PC-3 (cell line): ENCODE measurements around the gene STK24. TPM values are rescaled to one million over a fixed set of nuclear protein-coding genes. Genes with fewer than 3 reads are reported as not detected.

Source experiments
- ATAC-seq: fragments of 200-7000 bp; cut with Tn5 transposase; 2 replicates; pipeline ENCODE4 v1.9.1; 2020; ENCODE audit warnings: mild to moderate bottlenecking, moderate library complexity
- BruUV-seq: library from RNA; stranded (reverse); fragments of 400-500 nt; replicated peaks from 2 replicates; lab custom pipeline; 2021; lab: Mats Ljungman, UMichigan
- CTCF ChIA-PET: fragments of 300-600 bp; sonication (Branson Sonifier 250); formaldehyde crosslinking; loops from one replicate; lab custom pipeline; 2022; ENCODE audit warnings: antibody characterized with exemption; lab: Charles Lee
- POLR2A ChIA-PET: fragments of 300-600 bp; sonication (Branson Sonifier 250); formaldehyde crosslinking; loops from one replicate; lab custom pipeline; 2022; ENCODE audit warnings: antibody characterized with exemption; ENCODE audit not compliant: unreplicated experiment; lab: Charles Lee
- DNase-seq: peaks from one replicate; pipeline ENCODE4 v3.0.0-alpha.2; 2015
- H2AFZ ChIP-seq: fragments of 300-600 bp; sonication (generic); 2 replicates; pipeline ENCODE4 v1.6.0; 2016; ENCODE audit warnings: antibody characterized with exemption, low read length
- H3F3A ChIP-seq: fragments of 300-600 bp; sonication (generic); one replicate; pipeline ENCODE4 v1.6.0; 2017; ENCODE audit warnings: antibody characterized with exemption, low read length, control low read depth, mild to moderate bottlenecking; ENCODE audit not compliant: unreplicated experiment
- H3K27ac ChIP-seq: fragments of 300-600 bp; sonication (generic); 2 replicates; pipeline ENCODE4 v1.5.1; 2016; ENCODE audit warnings: mild to moderate bottlenecking, low read length
- H3K27me3 ChIP-seq: fragments of 300-600 bp; sonication (generic); 2 replicates; pipeline ENCODE4 v1.6.1; 2016; ENCODE audit warnings: low read length, mixed read lengths
- H3K36me3 ChIP-seq: fragments of 300-600 bp; sonication (generic); 2 replicates; pipeline ENCODE4 v1.6.1; 2016; ENCODE audit warnings: low read depth, mixed run types, low read length, mixed read lengths
- H3K4me1 ChIP-seq: fragments of 300-600 bp; sonication (generic); 2 replicates; pipeline ENCODE4 v1.5.1; 2016; ENCODE audit warnings: low read length; ENCODE audit not compliant: insufficient read depth
- H3K4me2 ChIP-seq: fragments of 300-600 bp; sonication (generic); 2 replicates; pipeline ENCODE4 v1.6.0; 2016; ENCODE audit warnings: low read length
- H3K4me3 ChIP-seq: fragments of 300-600 bp; sonication (generic); 2 replicates; pipeline ENCODE4 v1.5.1; 2016; ENCODE audit warnings: mild to moderate bottlenecking, low read length, mixed read lengths
- H3K79me2 ChIP-seq: fragments of 300-600 bp; sonication (generic); 2 replicates; pipeline ENCODE4 v1.6.1; 2017; ENCODE audit warnings: low read length, mixed read lengths
- H3K9ac ChIP-seq: fragments of 300-600 bp; sonication (generic); 2 replicates; pipeline ENCODE4 v1.6.0; 2016; ENCODE audit warnings: mild to moderate bottlenecking, low read length
- H3K9me2 ChIP-seq: fragments of 300-600 bp; sonication (generic); replicated peaks from 2 replicates; pipeline ENCODE4 v1.6.1; 2016; ENCODE audit warnings: mixed run types, low read length, mixed read lengths
- H3K9me3 ChIP-seq: fragments of 300-600 bp; sonication (generic); 2 replicates; pipeline ENCODE4 v1.6.1; 2016; ENCODE audit warnings: low read length, mixed read lengths
- H4K20me1 ChIP-seq: fragments of 300-600 bp; sonication (generic); 2 replicates; pipeline ENCODE4 v1.6.1; 2016; ENCODE audit warnings: low read length, mixed read lengths
- EZH2 ChIP-seq: fragments of 300-600 bp; sonication (generic); IDR thresholded peaks from one replicate; pipeline ENCODE4 v1.6.1; 2017; ENCODE audit warnings: antibody characterized with exemption, mild to moderate bottlenecking, low read length; ENCODE audit not compliant: unreplicated experiment
- EZH2phosphoT487 ChIP-seq: fragments of 300-600 bp; sonication (generic); IDR thresholded peaks from 2 replicates; pipeline ENCODE4 v1.6.1; 2018; ENCODE audit warnings: mild to moderate bottlenecking, antibody characterized with exemption, low read length, borderline replicate concordance
- intact Hi-C: fragments of 100-400 bp; cut with micrococcal nuclease; formaldehyde crosslinking; loops from 2 replicates; pipeline ENCODE4 v1.9.0; 2023
- total RNA-seq: library from RNA; depleted of rRNA; stranded (reverse); fragments of >200 nt; gene quantifications from 2 replicates; pipeline ENCODE4 v1.2.3, GENCODE V29; 2014
- TF ChIP-seq, protein P1 (sequence below): fragments of 300-600 bp; sonication (generic); conservative IDR thresholded peaks from 2 replicates; pipeline ENCODE4 v1.5.1; 2017; ENCODE audit warnings: antibody characterized with exemption, low read depth, mild to moderate bottlenecking, low read length

STK24 gene
- total RNA-seq, 1 experiment from 2014 or later, result 52.4 TPM

DNA sequence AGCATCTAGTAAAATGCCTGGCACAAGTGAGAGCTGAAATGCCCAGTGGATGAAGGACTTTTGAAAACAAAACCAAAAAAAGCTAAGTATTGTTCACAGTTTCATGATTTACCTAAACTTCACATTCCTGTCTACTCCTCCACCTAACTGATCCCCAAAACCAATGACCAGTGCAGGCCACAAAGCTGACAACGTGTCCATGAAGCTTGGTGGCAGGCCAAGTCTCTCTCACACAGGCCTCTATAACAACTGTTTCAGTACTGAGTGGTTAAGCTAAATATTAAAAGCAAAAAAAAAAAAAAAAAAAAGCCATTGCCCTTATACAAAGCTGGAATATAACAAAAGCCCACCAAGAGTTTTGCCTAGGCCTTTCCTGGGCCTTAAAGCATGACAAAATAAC lies 36.4 kb downstream of the STK24 start:
- Histone ChIP-seq H3K27me3 (no peaks in the 10 kb centered on the region), H4K20me1 (peaks cover 30% of the 10 kb centered on the region), H2AFZ (no peak overlapping the region), H3K9ac (no peak overlapping the region), H3F3A (no peaks in the 10 kb centered on the region), H3K36me3 (no peaks in the 10 kb centered on the region), H3K9me3 (no peaks in the 10 kb centered on the region), H3K27ac (no peak overlapping the region), H3K9me2 (no peaks in the 10 kb centered on the region), H3K4me1 (peaks cover 18% of the 10 kb centered on the region), H3K4me3 (no peak overlapping the region), H3K4me2 (no peak overlapping the region), H3K79me2 (peaks cover 99% of the 10 kb centered on the region)
- BruUV-seq, result no TSS peak
- ChIA-PET CTCF (interaction anchor here (0.6 kb wide), 2 partner anchors 8 to 18 kb away, joined by 8 to 10 read pairs; no protein-coding TSS in a partner anchor), POLR2A (no interaction called here)
- intact Hi-C loops, result no loop called here
- DNase-seq (no peak), ATAC-seq (no peak)
- TF ChIP-seq EZH2phosphoT487 (no peak), EZH2 (no peak)
- TF ChIP-seq, protein P1, sequence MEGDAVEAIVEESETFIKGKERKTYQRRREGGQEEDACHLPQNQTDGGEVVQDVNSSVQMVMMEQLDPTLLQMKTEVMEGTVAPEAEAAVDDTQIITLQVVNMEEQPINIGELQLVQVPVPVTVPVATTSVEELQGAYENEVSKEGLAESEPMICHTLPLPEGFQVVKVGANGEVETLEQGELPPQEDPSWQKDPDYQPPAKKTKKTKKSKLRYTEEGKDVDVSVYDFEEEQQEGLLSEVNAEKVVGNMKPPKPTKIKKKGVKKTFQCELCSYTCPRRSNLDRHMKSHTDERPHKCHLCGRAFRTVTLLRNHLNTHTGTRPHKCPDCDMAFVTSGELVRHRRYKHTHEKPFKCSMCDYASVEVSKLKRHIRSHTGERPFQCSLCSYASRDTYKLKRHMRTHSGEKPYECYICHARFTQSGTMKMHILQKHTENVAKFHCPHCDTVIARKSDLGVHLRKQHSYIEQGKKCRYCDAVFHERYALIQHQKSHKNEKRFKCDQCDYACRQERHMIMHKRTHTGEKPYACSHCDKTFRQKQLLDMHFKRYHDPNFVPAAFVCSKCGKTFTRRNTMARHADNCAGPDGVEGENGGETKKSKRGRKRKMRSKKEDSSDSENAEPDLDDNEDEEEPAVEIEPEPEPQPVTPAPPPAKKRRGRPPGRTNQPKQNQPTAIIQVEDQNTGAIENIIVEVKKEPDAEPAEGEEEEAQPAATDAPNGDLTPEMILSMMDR, result no peak

DNA sequence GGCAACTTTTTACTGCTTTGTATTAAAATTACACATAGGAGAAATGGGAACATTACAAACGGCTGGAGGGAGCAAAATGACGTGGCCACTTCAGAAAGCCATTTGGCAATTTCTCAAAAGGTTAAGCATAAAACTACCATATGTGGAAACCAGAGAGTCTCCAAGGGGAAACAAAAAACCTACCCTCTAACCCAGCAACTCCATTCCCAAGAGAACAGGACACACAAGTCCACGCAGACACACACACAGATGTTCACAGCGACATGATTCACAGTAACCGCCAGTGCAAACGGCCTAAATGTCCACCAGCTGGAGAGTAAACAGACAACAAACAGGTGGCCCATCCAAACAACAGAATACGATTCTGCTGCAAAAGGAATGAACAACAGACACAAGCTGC lies 37.2 kb downstream of the STK24 start:
- Histone ChIP-seq H3K4me2 (no peak overlapping the region), H3K4me1 (peaks cover 24% of the 10 kb centered on the region), H3K36me3 (no peaks in the 10 kb centered on the region), H3K9ac (no peak overlapping the region), H3K9me3 (no peaks in the 10 kb centered on the region), H2AFZ (no peak overlapping the region), H3K9me2 (no peaks in the 10 kb centered on the region), H3K27me3 (no peaks in the 10 kb centered on the region), H3F3A (no peaks in the 10 kb centered on the region), H4K20me1 (peaks cover 30% of the 10 kb centered on the region), H3K79me2 (peaks cover 98% of the 10 kb centered on the region), H3K27ac (no peak overlapping the region), H3K4me3 (no peak overlapping the region)
- TF ChIP-seq EZH2phosphoT487 (no peak), EZH2 (no peak)
- TF ChIP-seq, protein P1, result no peak
- intact Hi-C loops, result no loop called here
- no TSS peak for BruUV-seq
- POLR2A ChIA-PET, result no interaction called here
- ATAC-seq (no peak), DNase-seq (no peak)
- CTCF ChIA-PET, result no interaction called here

DNA sequence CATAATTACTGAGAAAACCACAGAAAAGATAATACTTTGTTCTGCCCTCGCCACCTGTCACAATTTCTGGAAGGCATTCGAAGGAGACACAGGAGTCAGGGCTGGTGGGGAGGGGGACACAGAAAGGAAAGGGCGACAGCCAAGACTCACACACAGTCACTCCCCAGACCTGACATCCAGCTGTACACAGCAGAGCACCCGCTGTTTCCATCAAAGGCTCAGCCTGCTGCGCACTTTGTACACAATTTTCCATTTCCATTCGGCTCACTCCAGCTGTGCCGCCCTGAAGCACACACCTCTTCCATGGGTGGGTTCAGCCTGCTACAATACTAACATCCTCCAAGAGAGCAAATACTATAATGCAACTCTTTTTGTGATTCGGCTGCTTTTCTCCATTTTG lies 38.0 kb downstream of the STK24 start:
- ATAC-seq (no peak), DNase-seq (no peak)
- H3F3A ChIP-seq, result no peaks in the 10 kb centered on the region
- CTCF ChIA-PET, result no interaction called here
- peaks cover 30% of the 10 kb centered on the region for H4K20me1 ChIP-seq
- no peak overlapping the region for H2AFZ ChIP-seq
- intact Hi-C loops, result no loop called here
- no TSS peak for BruUV-seq
- no peaks in the 10 kb centered on the region for H3K36me3 ChIP-seq
- no peak for TF ChIP-seq EZH2phosphoT487
- TF ChIP-seq, protein P1, result no peak
- no peak for TF ChIP-seq EZH2
- H3K27ac ChIP-seq, result no peak overlapping the region
- peaks cover 29% of the 10 kb centered on the region for H3K4me1 ChIP-seq
- H3K27me3 ChIP-seq, result no peaks in the 10 kb centered on the region
- no peaks in the 10 kb centered on the region for H3K9me3 ChIP-seq
- H3K4me3 ChIP-seq, result no peak overlapping the region
- POLR2A ChIA-PET, result no interaction called here
- no peak overlapping the region for H3K9ac ChIP-seq
- peaks cover 98% of the 10 kb centered on the region for H3K79me2 ChIP-seq
- no peak overlapping the region for H3K4me2 ChIP-seq
- no peaks in the 10 kb centered on the region for H3K9me2 ChIP-seq
